HG02943 (cell line): Measurements from ENCODE around the gene TARM1.
"Not testable (repeated sequence)": the region's sequence is repeated elsewhere in the genome, so short reads cannot be mapped to it uniquely, and the experiment has no call there.

Experiments used
- ATAC-seq: cut with Tn5 transposase; IDR thresholded peaks from one replicate; pipeline ENCODE4 v1.9.1; 2021; ENCODE audit warnings: mild to moderate bottlenecking, low read depth, moderate library complexity; ENCODE audit not compliant: unreplicated experiment

TARM1 gene

GRCh38 chr19:54100561-54100960 is 19.4 kb upstream of the TARM1 start, which contains the start of gene OSCAR:
TSS of gene OSCAR (minus strand) at chr19:54100803. CDS start at chr19:54100792, 11 bp downstream.
- ATAC-seq, result no peak

- not testable (repeated sequence) for ATAC-seq
These were observed 18.7 kb upstream of the TARM1 start for GRCh38 chr19:54099903-54100255.

- ATAC-seq, result no peak
These were observed 18.2 kb upstream of the TARM1 start for GRCh38 chr19:54099190-54099902.

GRCh38 chr19:54096617-54097106 is 15.5 kb upstream of the TARM1 start:
- ATAC-seq, result no peak

GRCh38 chr19:54095859-54096616 is 14.9 kb upstream of the TARM1 start:
- not testable (repeated sequence) for ATAC-seq

- ATAC-seq, result no peak
These were observed 14.1 kb upstream of the TARM1 start for GRCh38 chr19:54095136-54095858.

GRCh38 chr19:54094426-54095000 is 13.3 kb upstream of the TARM1 start:
- ATAC-seq, result no peak

- no peak for ATAC-seq
These were observed 3.2 kb upstream of the TARM1 start for GRCh38 chr19:54084410-54084809.

- no peak for ATAC-seq
These were observed 3.8 kb downstream of the TARM1 start for GRCh38 chr19:54077334-54077733.

GRCh38 chr19:54074851-54075250 is 6.3 kb downstream of the TARM1 start:
- no peak for ATAC-seq

- ATAC-seq, result no peak
These were observed 7.3 kb downstream of the TARM1 start for GRCh38 chr19:54073829-54074228.

GRCh38 chr19:54069470-54069869 is 11.7 kb downstream of the TARM1 start:
- no peak for ATAC-seq

- ATAC-seq, result no peak
These were observed 17.6 kb downstream of the TARM1 start, which contains the start of gene VSTM1 for GRCh38 chr19:54063350-54064116. TSS of gene VSTM1 (minus strand) at chr19:54063897. CDS start at chr19:54063777, 120 bp downstream.

- ATAC-seq, result no peak
These were observed 18.5 kb downstream of the TARM1 start for GRCh38 chr19:54062643-54063042.

- ATAC-seq, result no peak
These were observed 33.5 kb downstream of the TARM1 start for GRCh38 chr19:54047616-54048015.

- ATAC-seq, result no peak
These were observed 35.4 kb downstream of the TARM1 start for GRCh38 chr19:54045771-54046170.

GRCh38 chr19:54042989-54043388 is 38.2 kb downstream of the TARM1 start:
- no peak for ATAC-seq

GRCh38 chr19:54041969-54042606 is 39.1 kb downstream of the TARM1 start:
- no peak for ATAC-seq

GRCh38 chr19:54040003-54040402 is 41.2 kb downstream of the TARM1 start:
- no peak for ATAC-seq
